Liver (tissue), 9 donors: ENCODE data around the gene ARIH2. TPM values are rescaled to one million over a fixed set of nuclear protein-coding genes. Genes with fewer than 3 reads are reported as not detected.

Source experiments
- DNase-seq: peaks from one replicate; pipeline ENCODE4 v3.0.0-alpha.2; 2017; ENCODE audit warnings: low spot score
- H3K27ac ChIP-seq, 2 donors: one replicate each; pipeline ENCODE4 v1.7.0; 2013; ENCODE audit warnings: inconsistent platforms in 2 of 2, low read length in 2 of 2, control low read depth in 1 of 2, low read depth in 1 of 2, mild to moderate bottlenecking in 1 of 2
- H3K27me3 ChIP-seq, 4 donors: one replicate each; pipeline versions ENCODE4 v1.6.1 to v1.7.0; 2013; ENCODE audit warnings: low read length in 3 of 4, inconsistent platforms in 1 of 4, mild to moderate bottlenecking in 1 of 4, moderate library complexity in 1 of 4; ENCODE audit not compliant: control insufficient read depth in 4 of 4, insufficient read depth in 4 of 4
- H3K36me3 ChIP-seq, 4 donors: one replicate each; pipeline versions ENCODE4 v1.6.1 to v1.7.0; 2013; ENCODE audit warnings: low read length in 3 of 4, mild to moderate bottlenecking in 3 of 4, low read depth in 1 of 4, moderate library complexity in 1 of 4; ENCODE audit not compliant: control insufficient read depth in 4 of 4, insufficient read depth in 3 of 4
- H3K4me1 ChIP-seq, 4 donors: one replicate each; pipeline versions ENCODE4 v1.6.1 to v1.7.0; 2013; ENCODE audit warnings: low read length in 3 of 4, mild to moderate bottlenecking in 3 of 4, moderate library complexity in 1 of 4; ENCODE audit not compliant: control insufficient read depth in 4 of 4, insufficient read depth in 4 of 4
- H3K4me3 ChIP-seq, 3 donors: one replicate each; pipeline versions ENCODE4 v1.6.1 to v1.7.0; 2013; ENCODE audit warnings: low read length in 3 of 3, control low read depth in 1 of 3, low read depth in 1 of 3, mild to moderate bottlenecking in 1 of 3
- H3K9ac ChIP-seq, 2 donors: one replicate each; pipeline ENCODE4 v1.7.0; 2013; ENCODE audit warnings: low read length in 2 of 2, mild to moderate bottlenecking in 2 of 2, moderate library complexity in 2 of 2, control low read depth in 1 of 2, low read depth in 1 of 2
- H3K9me3 ChIP-seq, 4 donors: one replicate each; pipeline versions ENCODE4 v1.6.1 to v1.7.0; 2013; ENCODE audit warnings: low read length in 3 of 4; ENCODE audit not compliant: control insufficient read depth in 4 of 4
- ATF3 ChIP-seq: IDR thresholded peaks from 2 replicates; pipeline ENCODE4 v1.6.1; 2016; ENCODE audit warnings: antibody characterized with exemption
- EGR1 ChIP-seq, 2 donors: IDR thresholded peaks; 2 replicates each; pipeline ENCODE4 v1.6.1; 2016 to 2018; ENCODE audit warnings: antibody characterized with exemption in 2 of 2, low read depth in 2 of 2
- FOXA1 ChIP-seq: IDR thresholded peaks from 2 replicates; pipeline ENCODE4 v1.6.1; 2016; ENCODE audit warnings: antibody characterized with exemption
- JUND ChIP-seq, 2 donors: IDR thresholded peaks; 2 replicates each; pipeline ENCODE4 v1.6.1; 2016; ENCODE audit warnings: antibody characterized with exemption in 2 of 2
- NR2F2 ChIP-seq: IDR thresholded peaks from 2 replicates; pipeline ENCODE4 v1.6.1; 2016; ENCODE audit warnings: antibody characterized with exemption
- RAD21 ChIP-seq, 2 donors: IDR thresholded peaks; 2 replicates each; pipeline ENCODE4 v1.6.1; 2016; ENCODE audit warnings: antibody characterized with exemption in 2 of 2, mild to moderate bottlenecking in 2 of 2
- YY1 ChIP-seq: IDR thresholded peaks from 2 replicates; pipeline ENCODE4 v1.6.1; 2016; ENCODE audit warnings: antibody characterized with exemption, mild to moderate bottlenecking
- ZBTB33 ChIP-seq: IDR thresholded peaks from 2 replicates; pipeline ENCODE4 v1.6.1; 2016; ENCODE audit warnings: antibody characterized with exemption
- WGBS: extraction: QIAGEN DNeasy Blood & Tissue Kit; methylation state at CpG from one replicate; pipeline ENCODE4 v1.1.7; 2013; 5-methylcytosine and 5-hydroxymethylcytosine counted together
- polyA plus RNA-seq, 2 donors: library from polyadenylated mRNA; stranded (reverse) in 1 of 2; unstranded in 1 of 2; fragments of 200-250 nt in 1 of 2; fragments of >200 nt in 1 of 2; fragmentation: Nextera tagmentation in 1 of 2; extraction: Ambion mirVana in 1 of 2; gene quantifications; one replicate each; pipeline versions ENCODE4 v1.2.1 to v1.2.3, GENCODE V29; 2013 to 2015
- total RNA-seq, 2 donors: library from RNA; depleted of rRNA; stranded (reverse); fragments of >200 nt; gene quantifications; one replicate each; pipeline ENCODE4 v1.2.3, GENCODE V29; 2014
- donor health status: healthy.
- donor health status: healthy.
- donor health status: healthy.
- donor health status: healthy.
- donor health status: healthy.

Gene ARIH2
- total and polyA plus RNA-seq, 4 donors = 24.8 to 63.5 (median 31.0) TPM

GRCh38 chr3:48989126-48989795 lies 70.6 kb downstream of the ARIH2 start (continued):
- no peak for TF ChIP-seq ZBTB33
- no peak for TF ChIP-seq YY1

- DNase-seq = peak; percentile 81
- Histone ChIP-seq H3K4me1 (peaks cover 3 to 22% (median 15%) of the 10 kb centered on the region in 4 donors), H3K27ac (peak within 1 kb of the TSS; percentile 70 to 79), H3K27me3 (no peaks in the 10 kb centered on the region), H3K9ac (peak within 1 kb of the TSS in 1 of 2 donors; percentile 58), H3K9me3 (no peaks in the 10 kb centered on the region), H3K36me3 (peaks cover 0 to 9% (median 3%) of the 10 kb centered on the region in 4 donors), H3K4me3 (peak within 1 kb of the TSS; percentile 62 to 93 (median 87))
- TF ChIP-seq ATF3 = no peak
- TF ChIP-seq JUND (IDR thresholded peaks at IDR 0.05) = peak; percentile 60 to 72
- peak in 1 of 2 donors; percentile 46 for TF ChIP-seq EGR1 (IDR thresholded peaks at IDR 0.05; ENCODE audit: low read depth in 2 of 2)
- TF ChIP-seq FOXA1 = no peak
- TF ChIP-seq YY1 = peak; percentile 35
- TF ChIP-seq RAD21 (IDR thresholded peaks at IDR 0.05) = peak in 1 of 2 donors; percentile 41
- peak; percentile 30 for TF ChIP-seq NR2F2
- WGBS = under 1% methylated on average over 91 of the region's 91 CpGs
Observed at GRCh38 chr3:48989796-48990635, 71.4 kb downstream of the ARIH2 start, which contains the start of gene P4HTM. Gene P4HTM, plus strand, starts transcription at chr3:48990241. Its CDS starts 16 bp downstream, at chr3:48990257.

- Histone ChIP-seq H3K27ac (peak overlapping the region; percentile 70 to 79), H3K4me3 (peak overlapping the region; percentile 62 to 93 (median 87)), H3K27me3 (no peaks in the 10 kb centered on the region), H3K4me1 (peaks cover 3 to 22% (median 15%) of the 10 kb centered on the region in 4 donors), H3K9ac (peak overlapping the region in 1 of 2 donors; percentile 58), H3K9me3 (no peaks in the 10 kb centered on the region), H3K36me3 (peaks cover 0 to 4% (median under 1%) of the 10 kb centered on the region in 4 donors)
- TF ChIP-seq ZBTB33 = no peak
- peak; percentile 61 for TF ChIP-seq YY1
- DNase-seq = peak; percentile 53
- 16% methylated on average over 40 of the region's 40 CpGs for WGBS
Observed at GRCh38 chr3:48990636-48991469, 72.2 kb downstream of the ARIH2 start.
